ENCODE measurements around the gene NDUFB6.
A peak's percentile ranks its signal among the peaks of the same experiment; 100 is the strongest.
"Not testable (repeated sequence)": the region's sequence is repeated elsewhere in the genome, so short reads cannot be mapped to it uniquely, and the experiment has no call there.

NDUFB6 gene

GRCh38 chr9:32572900-32573523 lies at the start of gene NDUFB6:
Gene NDUFB6, minus strand, starts transcription at chr9:32573159. Its CDS starts 99 bp downstream, at chr9:32573060.
- H3K9me3 ChIP-seq (ENCODE audit: insufficient read depth, low read length): no peaks in the 10 kb centered on the region
- peak; percentile 92 for DNase-seq (ENCODE audit: low read depth, low spot score)
- H3K4me1 ChIP-seq (ENCODE audit: insufficient read depth, insufficient read length): no peaks in the 10 kb centered on the region
- H3K9ac ChIP-seq (ENCODE audit: insufficient read length, low read depth): peak within 1 kb of the TSS; percentile 97
- H3K4me3 ChIP-seq (ENCODE audit: insufficient read length, low read depth): peak within 1 kb of the TSS; percentile 97
- H3K27me3 ChIP-seq (ENCODE audit: insufficient read depth, insufficient read length): no peaks in the 10 kb centered on the region
- TF ChIP-seq ZNF274 (IDR thresholded peaks at IDR 0.05; ENCODE audit: low read depth, low read length) (no peak), SUZ12 (IDR thresholded peaks at IDR 0.05; ENCODE audit: extremely low read depth, insufficient read depth, insufficient read length) (no peak), YY1 (IDR thresholded peaks at IDR 0.05; ENCODE audit: insufficient read depth, insufficient read length) (no peak)
- H3K36me3 ChIP-seq (ENCODE audit: insufficient read depth, insufficient read length, low read length): peaks cover 27% of the 10 kb centered on the region

GRCh38 chr9:32618261-32618660 lies 45.3 kb upstream of the NDUFB6 start:
- Histone ChIP-seq H3K36me3 (ENCODE audit: insufficient read depth, insufficient read length, low read length) (no peaks in the 10 kb centered on the region), H3K9me3 (ENCODE audit: insufficient read depth, low read length) (no peaks in the 10 kb centered on the region), H3K4me3 (ENCODE audit: insufficient read length, low read depth) (no peak overlapping the region), H3K27me3 (ENCODE audit: insufficient read depth, insufficient read length) (no peaks in the 10 kb centered on the region), H3K4me1 (ENCODE audit: insufficient read depth, insufficient read length) (no peaks in the 10 kb centered on the region), H3K9ac (ENCODE audit: insufficient read length, low read depth) (no peak overlapping the region)
- DNase-seq (ENCODE audit: low read depth, low spot score): no peak
- TF ChIP-seq ZNF274 (IDR thresholded peaks at IDR 0.05; ENCODE audit: low read depth, low read length) (no peak), YY1 (IDR thresholded peaks at IDR 0.05; ENCODE audit: insufficient read depth, insufficient read length) (no peak), SUZ12 (IDR thresholded peaks at IDR 0.05; ENCODE audit: extremely low read depth, insufficient read depth, insufficient read length) (no peak)

- H3K36me3 ChIP-seq (ENCODE audit: insufficient read depth, insufficient read length, low read length): no peaks in the 10 kb centered on the region
- no peaks in the 10 kb centered on the region for H3K27me3 ChIP-seq (ENCODE audit: insufficient read depth, insufficient read length)
- H3K9me3 ChIP-seq (ENCODE audit: insufficient read depth, low read length): peaks cover 13% of the 10 kb centered on the region; the same call in 1 of the 2 replicates
- no peak for DNase-seq (ENCODE audit: low read depth, low spot score)
- no peak overlapping the region for H3K4me3 ChIP-seq (ENCODE audit: insufficient read length, low read depth)
- H3K4me1 ChIP-seq (ENCODE audit: insufficient read depth, insufficient read length): no peaks in the 10 kb centered on the region
- H3K9ac ChIP-seq (ENCODE audit: insufficient read length, low read depth): no peak overlapping the region
- TF ChIP-seq YY1 (IDR thresholded peaks at IDR 0.05; ENCODE audit: insufficient read depth, insufficient read length) (no peak), ZNF274 (IDR thresholded peaks at IDR 0.05; ENCODE audit: low read depth, low read length) (no peak), SUZ12 (IDR thresholded peaks at IDR 0.05; ENCODE audit: extremely low read depth, insufficient read depth, insufficient read length) (no peak)
These were observed 33.9 kb upstream of the NDUFB6 start for GRCh38 chr9:32606811-32607210.

- no peak for TF ChIP-seq YY1 (IDR thresholded peaks at IDR 0.05; ENCODE audit: insufficient read depth, insufficient read length)
- no peak for TF ChIP-seq ZNF274 (IDR thresholded peaks at IDR 0.05; ENCODE audit: low read depth, low read length)
- TF ChIP-seq SUZ12 (IDR thresholded peaks at IDR 0.05; ENCODE audit: extremely low read depth, insufficient read depth, insufficient read length): no peak
- H3K9me3 ChIP-seq (ENCODE audit: insufficient read depth, low read length): peaks cover 13% of the 10 kb centered on the region; the same call in 1 of the 2 replicates
- H3K4me3 ChIP-seq (ENCODE audit: insufficient read length, low read depth): no peak overlapping the region
- no peak for DNase-seq (ENCODE audit: low read depth, low spot score)
- no peaks in the 10 kb centered on the region for H3K36me3 ChIP-seq (ENCODE audit: insufficient read depth, insufficient read length, low read length)
- H3K4me1 ChIP-seq (ENCODE audit: insufficient read depth, insufficient read length): no peaks in the 10 kb centered on the region
- no peak overlapping the region for H3K9ac ChIP-seq (ENCODE audit: insufficient read length, low read depth)
- H3K27me3 ChIP-seq (ENCODE audit: insufficient read depth, insufficient read length): no peaks in the 10 kb centered on the region
These were observed 31.2 kb upstream of the NDUFB6 start for GRCh38 chr9:32603914-32604852.

GRCh38 chr9:32599021-32599420 lies 26.1 kb upstream of the NDUFB6 start:
- not testable (repeated sequence) for H3K36me3 ChIP-seq (ENCODE audit: insufficient read depth, insufficient read length, low read length); DNase-seq (ENCODE audit: low read depth, low spot score); H3K9ac ChIP-seq (ENCODE audit: insufficient read length, low read depth); H3K4me3 ChIP-seq (ENCODE audit: insufficient read length, low read depth); H3K27me3 ChIP-seq (ENCODE audit: insufficient read depth, insufficient read length); H3K4me1 ChIP-seq (ENCODE audit: insufficient read depth, insufficient read length); H3K9me3 ChIP-seq (ENCODE audit: insufficient read depth, low read length)

- DNase-seq (ENCODE audit: low read depth, low spot score): no peak
- H3K9me3 ChIP-seq (ENCODE audit: insufficient read depth, low read length): no peaks in the 10 kb centered on the region
- H3K36me3 ChIP-seq (ENCODE audit: insufficient read depth, insufficient read length, low read length): no peaks in the 10 kb centered on the region
- no peaks in the 10 kb centered on the region for H3K27me3 ChIP-seq (ENCODE audit: insufficient read depth, insufficient read length)
- no peaks in the 10 kb centered on the region for H3K4me1 ChIP-seq (ENCODE audit: insufficient read depth, insufficient read length)
- TF ChIP-seq SUZ12 (IDR thresholded peaks at IDR 0.05; ENCODE audit: extremely low read depth, insufficient read depth, insufficient read length) (no peak), ZNF274 (IDR thresholded peaks at IDR 0.05; ENCODE audit: low read depth, low read length) (no peak), YY1 (IDR thresholded peaks at IDR 0.05; ENCODE audit: insufficient read depth, insufficient read length) (no peak)
- H3K9ac ChIP-seq (ENCODE audit: insufficient read length, low read depth): no peak overlapping the region
- H3K4me3 ChIP-seq (ENCODE audit: insufficient read length, low read depth): no peak overlapping the region
These were observed 24.0 kb upstream of the NDUFB6 start for GRCh38 chr9:32596936-32597335.

- Histone ChIP-seq H3K4me3 (ENCODE audit: insufficient read length, low read depth) (no peak overlapping the region), H3K9me3 (ENCODE audit: insufficient read depth, low read length) (no peaks in the 10 kb centered on the region), H3K4me1 (ENCODE audit: insufficient read depth, insufficient read length) (no peaks in the 10 kb centered on the region), H3K27me3 (ENCODE audit: insufficient read depth, insufficient read length) (no peaks in the 10 kb centered on the region), H3K9ac (ENCODE audit: insufficient read length, low read depth) (no peak overlapping the region), H3K36me3 (ENCODE audit: insufficient read depth, insufficient read length, low read length) (no peaks in the 10 kb centered on the region)
- TF ChIP-seq ZNF274 (IDR thresholded peaks at IDR 0.05; ENCODE audit: low read depth, low read length): no peak
- no peak for TF ChIP-seq YY1 (IDR thresholded peaks at IDR 0.05; ENCODE audit: insufficient read depth, insufficient read length)
- TF ChIP-seq SUZ12 (IDR thresholded peaks at IDR 0.05; ENCODE audit: extremely low read depth, insufficient read depth, insufficient read length): no peak
- DNase-seq (ENCODE audit: low read depth, low spot score): no peak
These were observed 23.3 kb upstream of the NDUFB6 start for GRCh38 chr9:32596096-32596865.
